Omental fat pad (tissue), 4 donors: ENCODE data around the gene CYTH3. TPM values are rescaled to one million over a fixed set of nuclear protein-coding genes. Genes with fewer than 3 reads are reported as not detected.

ENCODE experiments used
- ATAC-seq: fragments of 150-250 bp; one replicate; pipeline ENCODE4 v1.9.1; 2016; ENCODE audit warnings: mild to moderate bottlenecking, moderate library complexity; ENCODE audit not compliant: low FRiP score
- DNase-seq: peaks from one replicate; pipeline ENCODE4 v3.0.0-alpha.2; 2019; ENCODE audit warnings: low spot score
- CTCF ChIP-seq, 3 donors: fragments of 450-650 bp; IDR thresholded peaks; one replicate each; pipeline ENCODE4 v1.5.1; 2016 to 2017; ENCODE audit warnings: antibody characterized with exemption in 3 of 3, mild to moderate bottlenecking in 3 of 3, moderate library complexity in 2 of 3
- total RNA-seq, 4 donors: library from RNA; depleted of rRNA; stranded (reverse); fragments of >200 nt; gene quantifications; one replicate each; pipeline ENCODE4 v1.1.0, GENCODE V29; 2016

Gene CYTH3
- total RNA-seq, 4 donors from 2014 or later = 34.2 to 87.0 (median 60.2) TPM

GRCh38 chr7:6266699-6267098 lies 5.7 kb downstream of the CYTH3 start:
- DNase-seq = no peak
- TF ChIP-seq CTCF (IDR thresholded peaks at IDR 0.05) = no peak
- no peak for ATAC-seq

GRCh38 chr7:6262221-6262620 lies 10.2 kb downstream of the CYTH3 start:
- no peak for DNase-seq
- no peak for ATAC-seq
- no peak for TF ChIP-seq CTCF (IDR thresholded peaks at IDR 0.05)

- no peak for DNase-seq
- TF ChIP-seq CTCF (IDR thresholded peaks at IDR 0.05) = no peak
- ATAC-seq = no peak
Measured at GRCh38 chr7:6261699-6262098, 10.7 kb downstream of the CYTH3 start.

GRCh38 chr7:6260291-6261187 lies 11.9 kb downstream of the CYTH3 start:
- peak; percentile 34 for ATAC-seq
- TF ChIP-seq CTCF (IDR thresholded peaks at IDR 0.05) = no peak
- no peak for DNase-seq

- no peak for TF ChIP-seq CTCF (IDR thresholded peaks at IDR 0.05)
- DNase-seq (no peak), ATAC-seq (no peak)
Measured at GRCh38 chr7:6259257-6259656, 13.2 kb downstream of the CYTH3 start.

- ATAC-seq = no peak
- DNase-seq = no peak
- no peak for TF ChIP-seq CTCF (IDR thresholded peaks at IDR 0.05)
Measured at GRCh38 chr7:6258440-6259182, 13.8 kb downstream of the CYTH3 start.
